WERI-Rb-1 (cell line): ENCODE results near the gene SOX18.

Source experiments
- DNase-seq: peaks from one replicate; pipeline ENCODE4 v3.0.0-alpha.2; 2020
- H3K27ac ChIP-seq: fragments of 250-450 bp; sonication (Bioruptor Pico); 2 replicates; pipeline ENCODE4 v1.5.1; 2020; ENCODE audit warnings: mild to moderate bottlenecking, moderate library complexity
- H3K27me3 ChIP-seq: fragments of 250-450 bp; sonication (Bioruptor Pico); 2 replicates; pipeline ENCODE4 v1.5.1; 2021; ENCODE audit warnings: mild to moderate bottlenecking, low read depth, moderate library complexity; ENCODE audit not compliant: insufficient read depth, severe bottlenecking
- H3K36me3 ChIP-seq: fragments of 250-450 bp; sonication (Bioruptor Pico); 2 replicates; pipeline ENCODE4 v1.5.1; 2020; ENCODE audit warnings: mild to moderate bottlenecking, moderate library complexity
- H3K4me3 ChIP-seq: 2 replicates; pipeline ENCODE4 v1.5.1; 2011; ENCODE audit warnings: low read depth, mild to moderate bottlenecking, control low read depth, low read length
- H3K9me3 ChIP-seq: fragments of 250-450 bp; sonication (Bioruptor Pico); 2 replicates; pipeline ENCODE4 v1.5.1; 2021; ENCODE audit warnings: mild to moderate bottlenecking, moderate library complexity; ENCODE audit not compliant: severe bottlenecking
- CTCF ChIP-seq: IDR thresholded peaks from 2 replicates; pipeline ENCODE4 v1.5.1; 2011; ENCODE audit warnings: low read depth, mild to moderate bottlenecking, control low read depth, inconsistent platforms, low read length

The SOX18 gene

GRCh38 chr20:64050261-64051032, 1.0 kb upstream of the SOX18 start:
- no peaks in the 10 kb centered on the region for H3K9me3 ChIP-seq
- no peak for TF ChIP-seq CTCF
- H3K4me3 ChIP-seq = no peak overlapping the region
- no peaks in the 10 kb centered on the region for H3K36me3 ChIP-seq
- DNase-seq = no peak
- no peak overlapping the region for H3K27ac ChIP-seq
- no peaks in the 10 kb centered on the region for H3K27me3 ChIP-seq

DNA sequence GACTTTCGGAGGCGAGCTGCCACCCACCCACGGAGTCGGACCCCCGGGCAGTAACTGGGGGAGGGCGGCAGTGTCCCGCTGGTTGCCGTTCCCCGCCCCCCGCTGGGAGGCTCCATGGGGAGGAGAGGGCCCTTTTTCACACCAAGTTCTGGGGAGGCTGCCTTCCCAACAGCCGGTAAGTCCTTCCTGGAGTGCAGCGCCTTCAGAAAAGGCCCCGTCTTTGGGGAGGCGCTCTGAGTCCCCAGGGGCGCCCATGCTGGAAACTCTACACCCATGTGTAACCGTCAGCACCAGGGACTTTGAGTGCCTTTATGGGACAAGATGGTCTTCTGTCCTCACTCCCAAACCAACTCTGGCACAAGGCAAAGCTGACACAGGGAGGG, 430 bp upstream of the SOX18 start:
- DNase-seq = no peak
- H3K9me3 ChIP-seq = no peaks in the 10 kb centered on the region
- no peak overlapping the region for H3K27ac ChIP-seq
- H3K27me3 ChIP-seq = no peaks in the 10 kb centered on the region
- H3K36me3 ChIP-seq = no peaks in the 10 kb centered on the region
- H3K4me3 ChIP-seq = 0 out of 2 replicates have a peak overlapping the region, but pooled peaks have one; percentile 16
- no peak for TF ChIP-seq CTCF

DNA sequence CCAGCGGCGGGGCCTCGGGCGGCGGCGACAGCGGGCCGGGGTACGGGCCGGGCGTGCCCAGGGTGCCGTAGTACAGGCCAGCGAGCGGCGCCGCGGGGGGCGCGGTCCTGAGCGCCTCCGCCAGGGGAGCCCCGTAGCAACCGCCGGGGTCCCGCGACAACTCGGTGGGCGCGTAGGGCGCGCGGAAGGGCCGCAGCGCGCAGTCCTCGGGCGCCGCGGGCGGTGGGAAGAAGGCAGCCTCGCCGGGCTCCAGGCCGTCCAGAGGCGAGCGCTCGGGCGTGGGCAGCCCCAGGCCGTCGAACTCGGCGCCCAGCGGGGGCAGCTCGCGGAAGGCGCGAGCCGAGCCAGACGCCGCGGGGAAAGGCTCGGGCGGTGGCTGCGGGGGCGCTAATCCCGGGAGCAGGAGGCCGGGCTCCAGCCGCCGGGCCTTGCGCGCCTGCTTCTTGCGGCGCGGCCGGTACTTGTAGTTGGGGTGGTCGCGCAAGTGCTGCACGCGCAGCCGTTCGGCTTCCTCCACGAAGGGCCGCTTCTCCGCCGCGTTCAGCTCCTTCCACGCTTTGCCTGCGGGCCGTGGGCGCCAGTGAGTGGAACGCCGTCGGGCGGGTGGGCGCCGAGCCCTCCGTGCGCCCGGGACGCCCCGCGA, 916 bp downstream of the SOX18 start:
- Histone ChIP-seq H3K27me3 (no peaks in the 10 kb centered on the region), H3K36me3 (no peaks in the 10 kb centered on the region), H3K4me3 (peak overlapping the region; percentile 28; the same call in 1 of the 2 replicates), H3K27ac (no peak overlapping the region), H3K9me3 (no peaks in the 10 kb centered on the region)
- no peak for TF ChIP-seq CTCF
- DNase-seq = no peak

GRCh38 chr20:64047968-64048401, 1.5 kb downstream of the SOX18 start:
- Histone ChIP-seq H3K4me3 (no peak overlapping the region), H3K27me3 (no peaks in the 10 kb centered on the region), H3K9me3 (no peaks in the 10 kb centered on the region), H3K27ac (no peak overlapping the region), H3K36me3 (no peaks in the 10 kb centered on the region)
- no peak for TF ChIP-seq CTCF
- no peak for DNase-seq

DNA sequence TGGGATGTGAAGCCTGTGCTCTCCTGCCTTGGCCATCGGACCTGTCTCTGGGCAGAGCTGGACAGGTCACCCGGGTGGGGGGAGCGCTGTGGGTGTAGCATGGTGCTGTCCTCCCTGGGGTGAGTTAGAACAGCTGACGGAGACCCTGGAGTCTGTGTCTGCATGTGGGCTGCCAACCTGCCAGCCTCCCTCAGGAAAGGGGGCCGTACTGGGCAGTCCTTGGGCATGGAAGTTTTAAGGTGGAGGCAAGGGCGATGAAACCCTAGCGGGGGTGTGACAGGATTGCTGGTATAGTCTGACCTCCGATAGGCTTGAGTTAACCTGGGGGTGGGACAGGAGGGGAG, 2.4 kb downstream of the SOX18 start:
- Histone ChIP-seq H3K27me3 (no peaks in the 10 kb centered on the region), H3K36me3 (no peaks in the 10 kb centered on the region), H3K9me3 (no peaks in the 10 kb centered on the region), H3K4me3 (no peak overlapping the region), H3K27ac (no peak overlapping the region)
- DNase-seq = no peak
- no peak for TF ChIP-seq CTCF
